GM18505 (cell line): ENCODE data around the gene CUL2.
A peak's percentile ranks its signal among the peaks of the same experiment; 100 is the strongest.
"Not testable (repeated sequence)": the region's sequence is repeated elsewhere in the genome, so short reads cannot be mapped to it uniquely, and the experiment has no call there.

ENCODE experiments used
- ATAC-seq: cut with Tn5 transposase; IDR thresholded peaks from one replicate; pipeline ENCODE4 v1.9.1; 2021; ENCODE audit not compliant: unreplicated experiment
- POLR2A ChIP-seq: IDR thresholded peaks from 4 replicates; pipeline ENCODE4 v1.6.1; 2011; ENCODE audit warnings: borderline replicate concordance; ENCODE audit not compliant: insufficient read depth, insufficient read length; ENCODE audit errors: extremely low read depth

CUL2 gene

DNA sequence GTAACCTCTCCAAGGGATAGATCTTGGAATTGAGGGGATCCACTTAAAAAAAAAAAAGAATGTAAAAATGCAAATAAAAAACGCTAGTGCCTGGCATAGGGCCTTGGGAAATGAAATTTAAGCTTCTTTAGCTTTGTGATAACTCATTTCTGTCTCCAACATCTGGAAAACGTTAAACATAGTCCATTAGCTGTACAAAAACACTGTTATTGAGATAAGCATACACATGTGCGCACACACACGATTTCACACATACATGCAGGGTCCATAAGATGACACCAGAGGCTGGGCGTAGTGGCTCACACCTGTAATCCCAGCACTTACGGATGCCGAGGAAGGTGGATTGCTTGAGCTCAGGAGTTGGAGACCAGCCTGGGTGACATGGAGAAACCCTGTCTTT is 13.7 kb upstream of the CUL2 start:
- no peak for ATAC-seq

GRCh38 chr10:35097510-35097909 is 7.4 kb upstream of the CUL2 start:
- ATAC-seq: no peak
- no peak for TF ChIP-seq POLR2A

More for the DNA sequence above, 13.7 kb upstream of the CUL2 start:
- no peak for TF ChIP-seq POLR2A

DNA sequence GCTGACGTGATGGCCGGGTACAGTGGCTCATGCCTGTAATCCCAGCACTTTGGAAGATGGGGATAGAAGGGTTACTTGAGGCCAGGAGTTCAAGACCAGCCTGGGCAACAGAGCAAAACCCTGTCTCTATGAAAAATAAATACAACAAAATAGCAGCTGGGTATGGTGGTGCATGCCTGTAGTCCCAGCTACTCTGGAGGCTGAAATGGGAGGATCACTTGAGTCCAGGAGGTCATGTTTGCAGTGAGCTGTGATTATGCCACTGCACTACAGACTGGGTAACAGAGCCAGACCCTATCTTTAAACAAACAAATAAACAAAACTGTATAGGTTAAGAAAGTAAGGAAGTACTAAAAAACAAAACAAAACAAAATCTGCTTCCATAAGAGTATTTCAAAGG is 6.2 kb upstream of the CUL2 start:
- TF ChIP-seq POLR2A: no peak
- ATAC-seq: no peak

GRCh38 chr10:35092851-35093250 is 2.7 kb upstream of the CUL2 start:
- no peak for TF ChIP-seq POLR2A
- no peak for ATAC-seq

DNA sequence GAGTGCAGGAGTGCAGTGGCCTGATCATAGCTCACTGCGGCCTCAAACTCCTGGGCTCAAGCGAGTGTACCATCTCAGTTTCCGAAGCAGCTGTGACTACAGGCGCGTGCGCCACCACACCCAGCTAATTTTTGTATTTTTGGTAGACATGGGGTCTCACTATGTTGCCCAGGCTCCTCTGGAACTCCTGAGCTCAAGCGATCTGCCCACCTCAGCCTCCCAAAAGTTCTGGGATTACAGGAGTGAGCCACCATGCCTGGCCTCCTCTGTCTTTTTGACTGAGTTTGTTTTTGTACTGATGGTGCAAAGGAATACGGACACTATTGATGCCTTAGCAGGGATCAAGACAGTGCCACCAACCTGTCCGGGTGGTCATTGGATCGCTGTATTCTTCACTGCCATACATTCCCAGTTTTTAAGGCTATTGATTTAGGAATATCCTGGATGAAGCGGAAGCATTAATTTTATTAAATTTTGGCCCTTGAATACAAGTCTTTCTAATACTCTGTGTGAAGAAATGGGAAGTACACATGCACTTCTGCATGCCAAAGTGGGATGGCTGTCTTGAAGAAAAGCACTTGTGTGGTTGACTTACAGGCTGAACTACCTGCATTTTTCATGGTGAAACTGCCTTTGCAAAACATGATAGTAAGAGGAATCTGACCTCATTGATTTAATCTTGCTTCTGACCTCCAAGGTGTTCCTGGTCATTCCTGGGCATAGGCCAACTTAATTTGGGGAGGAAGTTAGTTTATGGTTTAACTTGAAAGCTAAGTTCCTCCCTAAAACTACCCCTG is 2.1 kb upstream of the CUL2 start:
- TF ChIP-seq POLR2A: no peak
- no peak for ATAC-seq

GRCh38 chr10:35089611-35090161 is 455 bp downstream of the CUL2 start:
- ATAC-seq: peak; percentile 37
- no peak for TF ChIP-seq POLR2A

- no peak for TF ChIP-seq POLR2A
- no peak for ATAC-seq
These were observed 6.9 kb downstream of the CUL2 start for GRCh38 chr10:35083242-35083641.

GRCh38 chr10:35080261-35080660 is 9.9 kb downstream of the CUL2 start:
- ATAC-seq: not testable (repeated sequence)

DNA sequence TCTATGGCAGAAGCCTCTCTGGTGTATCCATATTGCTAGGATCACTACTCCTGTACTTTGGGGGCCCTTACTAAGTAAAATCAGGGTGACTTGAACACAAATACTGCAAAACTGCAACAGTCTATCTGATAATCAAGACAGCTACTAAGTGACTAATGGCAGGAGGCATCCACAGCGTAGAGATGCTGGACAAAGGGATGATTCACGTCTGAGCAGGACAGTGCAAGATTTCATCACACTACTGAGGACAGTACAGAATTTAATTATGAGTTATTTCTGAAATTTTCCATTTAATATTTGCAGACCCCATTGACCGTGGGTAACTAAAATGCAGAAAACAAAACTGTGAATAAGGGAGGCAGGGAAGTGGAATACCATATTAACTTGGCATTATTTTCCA is 10.4 kb downstream of the CUL2 start:
- no peak for TF ChIP-seq POLR2A
- no peak for ATAC-seq

DNA sequence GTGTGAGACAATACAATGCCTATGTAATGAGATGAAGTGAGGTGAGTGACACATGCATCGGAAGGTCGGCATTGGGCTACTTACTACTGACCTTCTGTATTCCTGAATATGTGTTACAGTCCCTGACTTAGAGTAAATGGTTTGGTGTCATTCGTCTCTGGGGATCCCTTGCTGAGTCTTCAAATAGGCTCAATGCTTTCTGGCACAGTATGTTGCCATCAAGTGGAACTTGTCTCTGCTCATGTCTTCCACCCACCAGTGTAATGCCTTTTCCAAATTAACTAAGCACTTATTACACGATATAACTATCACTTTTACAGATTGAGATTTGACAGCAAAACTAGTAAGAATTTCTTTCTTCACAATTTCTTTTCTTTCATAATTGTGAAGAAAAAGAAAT is 10.9 kb downstream of the CUL2 start:
- TF ChIP-seq POLR2A: no peak
- ATAC-seq: no peak

GRCh38 chr10:35075228-35075627 is 14.9 kb downstream of the CUL2 start:
- no peak for TF ChIP-seq POLR2A

GRCh38 chr10:35074266-35074665 is 15.9 kb downstream of the CUL2 start:
- TF ChIP-seq POLR2A: no peak
- ATAC-seq: no peak

More at GRCh38 chr10:35075228-35075627, 14.9 kb downstream of the CUL2 start:
- no peak for ATAC-seq

- no peak for TF ChIP-seq POLR2A
- ATAC-seq: no peak
These were observed 19.6 kb downstream of the CUL2 start for GRCh38 chr10:35070521-35070920.

DNA sequence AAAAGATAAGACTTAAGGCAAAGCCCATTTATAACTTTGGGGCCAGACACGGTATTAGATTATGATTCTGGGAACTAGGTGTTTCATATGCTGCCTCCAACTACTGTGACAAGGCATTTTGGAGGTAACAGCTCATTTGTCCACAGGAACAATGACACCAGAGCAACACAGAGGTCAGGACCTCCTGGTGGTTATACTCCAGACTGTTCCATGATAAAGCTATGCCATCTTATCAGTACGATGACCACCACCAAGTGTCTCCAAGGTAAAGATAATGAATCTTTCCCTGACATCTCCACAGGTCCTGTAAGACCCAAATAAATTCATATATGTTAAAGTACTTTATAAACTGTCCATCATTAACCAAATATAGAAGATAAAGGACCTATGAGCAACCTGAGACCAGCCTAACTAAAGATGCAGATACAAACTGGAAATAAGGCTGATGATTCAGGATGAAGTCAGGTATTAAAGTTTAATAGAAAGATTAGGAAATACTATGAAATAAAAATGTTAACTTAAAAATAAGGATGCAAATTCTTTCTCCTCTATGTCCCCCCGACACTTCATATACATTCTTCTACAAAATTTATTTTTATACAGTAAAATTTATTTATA is 26.2 kb downstream of the CUL2 start:
- no peak for TF ChIP-seq POLR2A
- no peak for ATAC-seq
